ENCODE data around the gene C4orf54.

C4orf54 gene

DNA sequence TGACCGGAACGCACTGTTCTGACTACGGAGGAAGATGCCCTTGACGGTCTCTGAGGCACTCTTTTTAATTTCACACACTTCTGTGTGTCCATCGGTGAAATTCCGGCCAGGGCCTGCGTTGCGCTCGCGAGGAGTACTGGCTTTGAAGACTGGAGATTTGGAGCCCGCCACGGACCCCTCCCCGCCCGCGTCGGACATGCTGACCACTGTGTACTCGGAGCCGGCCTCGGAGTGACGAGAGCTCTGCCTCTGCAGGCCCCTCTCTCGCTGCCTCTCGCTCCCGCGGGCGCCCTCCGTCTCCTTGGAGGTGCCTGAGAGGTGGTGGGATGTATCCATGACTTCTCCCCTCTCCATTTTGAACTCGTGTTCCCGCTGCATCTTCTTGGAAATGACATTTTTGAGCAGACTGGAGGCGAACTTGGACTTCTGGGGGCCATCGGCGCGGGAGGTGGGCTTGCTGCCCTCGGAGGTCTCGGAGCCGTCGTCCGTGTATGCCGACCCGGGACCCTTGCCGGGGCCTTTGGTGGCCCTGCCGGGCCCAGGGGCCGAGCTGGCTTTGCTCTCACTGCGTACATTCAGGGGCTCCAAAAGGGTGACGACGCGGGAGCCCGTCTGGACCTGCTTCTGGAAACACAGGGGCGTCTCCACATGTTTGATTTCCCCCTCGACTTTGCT lies 5.7 kb downstream of the C4orf54 start:
- no peak for DNase-seq

- DNase-seq: no peak
Measured at GRCh38 chr4:99651016-99651769, 6.4 kb downstream of the C4orf54 start.

DNA sequence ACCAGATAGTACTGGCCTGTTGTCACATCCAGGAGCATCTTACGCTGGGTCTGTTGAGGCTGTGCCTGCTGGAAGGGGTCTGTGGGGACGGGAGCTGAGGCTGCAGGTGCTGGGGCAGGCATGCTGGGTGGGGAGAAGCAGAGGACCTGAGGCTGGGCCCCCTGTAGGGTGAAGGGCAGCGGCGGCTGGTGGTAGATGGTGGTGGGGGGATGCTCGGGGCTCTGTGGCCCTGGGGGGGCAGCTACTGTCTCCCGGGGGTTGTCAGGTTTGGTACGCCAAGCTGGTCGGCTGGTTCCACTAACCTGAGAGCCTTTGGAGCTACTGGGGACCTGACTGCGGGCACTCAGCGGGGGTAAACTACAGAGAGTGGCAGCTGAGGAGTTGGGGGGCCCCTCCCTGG lies 7.8 kb downstream of the C4orf54 start:
- no peak for DNase-seq

- no peak for DNase-seq
Measured at GRCh38 chr4:99649208-99649607, 8.4 kb downstream of the C4orf54 start.

DNA sequence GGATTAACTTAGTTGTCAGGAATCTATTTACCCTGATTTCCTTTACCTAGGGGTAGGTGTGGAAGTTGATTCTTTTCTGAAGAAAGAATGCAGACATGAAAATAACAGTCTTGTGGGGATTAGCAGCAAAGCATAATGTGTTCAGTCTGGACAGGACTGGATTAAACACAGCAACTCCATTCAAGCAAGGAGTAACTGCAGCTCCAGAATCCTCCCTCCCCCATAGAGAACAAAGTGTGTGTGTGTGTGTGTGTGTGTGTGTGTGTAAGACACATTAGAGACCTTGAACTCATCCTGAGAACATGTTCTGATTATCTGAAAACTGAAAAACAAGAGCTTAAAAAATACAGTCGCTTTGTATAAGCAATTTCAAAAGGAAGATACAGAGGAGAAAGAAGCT lies 9.3 kb downstream of the C4orf54 start:
- DNase-seq: no peak

DNA sequence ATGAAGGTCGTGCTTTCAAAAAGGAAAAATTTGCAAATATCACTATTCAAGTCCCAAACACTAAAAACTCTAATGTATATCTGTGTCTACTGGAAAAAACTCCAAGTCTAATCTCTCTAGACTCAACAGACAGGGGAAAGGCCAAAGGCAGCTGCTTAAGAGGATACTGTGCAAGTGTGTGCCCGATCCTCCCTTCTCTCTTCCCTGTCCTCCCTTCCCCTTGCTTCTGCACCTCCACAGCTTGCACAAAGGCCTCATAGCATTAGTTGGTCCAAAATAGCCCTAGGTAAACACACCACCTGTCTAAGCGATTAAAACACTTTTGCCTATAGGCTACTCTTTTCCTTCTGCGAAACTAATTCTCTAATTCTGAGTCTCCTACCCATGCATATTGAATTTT lies 10.6 kb downstream of the C4orf54 start:
- DNase-seq: no peak

DNA sequence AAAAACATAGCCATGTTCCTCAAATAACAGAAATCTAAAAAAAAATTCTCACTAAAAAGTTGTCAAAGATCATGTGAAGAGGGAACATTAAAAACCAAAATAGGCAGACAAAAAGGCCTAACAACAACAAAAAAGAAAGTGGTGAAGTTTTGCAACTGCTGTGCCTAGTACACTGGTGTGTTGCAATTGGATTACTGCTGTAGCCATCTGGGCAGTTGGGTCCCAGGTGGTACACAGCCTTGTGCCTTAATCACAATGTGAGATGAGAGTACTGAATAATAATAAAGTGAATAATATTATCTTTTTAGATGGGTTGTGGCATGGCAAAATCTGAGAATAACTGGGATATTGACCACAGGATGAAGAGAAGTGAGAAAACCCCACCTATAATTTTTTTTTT lies 12.0 kb downstream of the C4orf54 start:
- DNase-seq: no peak

- no peak for DNase-seq
Measured at GRCh38 chr4:99645036-99645435, 12.6 kb downstream of the C4orf54 start.

- no peak for DNase-seq
Measured at GRCh38 chr4:99644453-99644852, 13.2 kb downstream of the C4orf54 start.

- no peak for DNase-seq
Measured at GRCh38 chr4:99642725-99643489, 14.7 kb downstream of the C4orf54 start.

- no peak for DNase-seq
Measured at GRCh38 chr4:99640676-99641075, 17.0 kb downstream of the C4orf54 start.

DNA sequence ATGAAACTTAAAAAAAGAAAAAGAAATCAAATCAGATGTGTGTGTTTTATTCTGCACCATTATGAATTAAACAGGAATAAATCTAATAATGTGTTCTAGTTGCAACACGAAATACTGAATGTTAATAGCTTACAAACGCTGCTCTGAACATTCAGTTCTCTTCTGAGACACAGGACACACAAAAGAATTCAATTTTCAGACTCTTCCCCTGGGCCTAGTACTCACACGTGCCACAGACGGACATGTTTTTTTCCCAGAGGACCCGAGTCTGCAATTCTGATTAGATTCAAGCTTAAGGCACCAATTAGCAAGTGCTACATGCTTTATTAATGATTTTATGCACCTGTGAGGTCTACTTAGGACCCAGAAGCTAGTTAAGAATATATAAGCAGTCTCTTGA lies 20.5 kb downstream of the C4orf54 start:
- DNase-seq: no peak

DNA sequence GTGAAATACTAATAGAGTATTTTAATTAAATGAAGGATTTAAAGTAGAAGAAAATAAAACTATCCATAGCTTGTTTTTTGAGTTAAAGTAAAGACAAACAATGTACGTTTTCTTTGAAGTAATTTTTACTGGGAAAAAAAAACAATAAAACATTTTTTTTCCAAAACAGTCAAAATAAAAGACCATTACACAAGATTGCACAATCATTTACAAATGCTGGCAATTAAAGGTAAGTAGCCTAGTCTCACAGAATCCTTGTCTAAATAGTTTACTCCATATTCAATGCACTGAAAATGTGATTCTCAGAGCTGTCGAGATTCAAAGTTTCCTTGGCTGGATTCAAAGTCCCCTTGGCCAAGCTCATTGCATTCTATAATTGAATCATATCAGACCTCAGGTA lies 21.2 kb downstream of the C4orf54 start:
- no peak for DNase-seq

DNA sequence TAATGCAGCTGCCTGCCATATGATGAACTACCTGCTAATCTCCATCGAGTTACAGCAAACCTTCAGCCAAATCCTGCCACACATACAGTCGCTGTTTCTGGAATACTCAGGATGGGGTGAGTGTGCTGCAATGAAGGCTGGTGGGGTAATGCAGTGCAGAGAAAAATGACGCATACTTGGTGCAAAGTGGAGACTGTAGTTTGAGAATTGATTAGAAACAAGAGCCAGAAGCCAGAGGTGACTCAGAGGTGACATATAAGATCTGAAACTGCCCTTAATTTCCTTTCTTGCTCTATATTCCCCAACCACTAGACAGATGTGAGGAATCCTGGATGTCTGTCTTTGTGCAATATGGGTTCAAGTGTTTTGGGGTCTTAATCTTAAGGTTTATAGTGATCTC lies 22.0 kb downstream of the C4orf54 start:
- no peak for DNase-seq

DNA sequence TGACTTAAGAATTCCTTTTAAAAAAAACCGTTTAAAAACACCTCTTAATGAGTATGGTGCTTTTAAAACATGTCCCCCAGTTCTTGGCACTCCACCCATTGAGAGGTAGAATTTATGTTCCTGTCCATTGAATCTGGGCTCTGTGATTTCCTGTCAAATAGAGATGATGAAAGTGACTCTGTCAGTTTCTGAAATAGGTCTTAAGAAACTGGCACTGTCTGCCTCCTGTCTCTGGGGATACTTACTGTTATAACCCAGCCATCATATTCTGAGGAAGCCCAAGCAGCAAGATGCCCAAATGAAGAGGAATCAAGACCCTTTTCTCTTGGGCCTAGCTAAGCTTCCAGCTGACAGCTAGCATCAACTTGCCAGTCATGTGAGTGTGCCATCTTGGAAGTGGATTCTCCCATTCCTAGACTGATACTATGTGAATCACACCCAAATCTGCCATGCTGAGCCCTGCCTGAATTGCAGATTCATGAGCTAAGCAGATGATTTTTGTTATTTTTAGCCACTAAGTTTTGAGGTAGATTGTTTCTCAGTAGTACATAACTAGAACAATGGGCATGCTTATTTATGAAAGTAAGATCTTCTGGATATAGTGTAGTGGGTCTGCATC lies 22.8 kb downstream of the C4orf54 start:
- DNase-seq: no peak

DNA sequence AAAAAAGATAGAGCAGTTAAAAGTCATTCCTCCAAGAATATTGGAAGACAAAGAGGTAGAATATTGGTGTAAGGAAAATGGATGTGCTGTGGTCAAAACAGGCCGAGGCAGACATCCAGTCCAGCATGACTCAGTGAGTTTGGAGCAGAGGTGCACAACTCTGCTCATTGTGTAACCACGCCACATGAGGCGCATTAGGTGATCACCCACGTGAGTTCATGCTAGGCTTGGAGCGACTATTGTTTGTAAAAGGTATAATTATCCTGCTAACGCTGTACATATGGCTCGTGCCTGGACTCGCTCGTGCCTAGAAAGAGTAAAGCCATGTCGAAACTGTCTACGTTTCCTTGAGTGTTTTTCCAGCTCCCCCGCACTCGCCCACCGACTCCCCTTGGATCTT lies 23.9 kb downstream of the C4orf54 start:
- DNase-seq: no peak

DNA sequence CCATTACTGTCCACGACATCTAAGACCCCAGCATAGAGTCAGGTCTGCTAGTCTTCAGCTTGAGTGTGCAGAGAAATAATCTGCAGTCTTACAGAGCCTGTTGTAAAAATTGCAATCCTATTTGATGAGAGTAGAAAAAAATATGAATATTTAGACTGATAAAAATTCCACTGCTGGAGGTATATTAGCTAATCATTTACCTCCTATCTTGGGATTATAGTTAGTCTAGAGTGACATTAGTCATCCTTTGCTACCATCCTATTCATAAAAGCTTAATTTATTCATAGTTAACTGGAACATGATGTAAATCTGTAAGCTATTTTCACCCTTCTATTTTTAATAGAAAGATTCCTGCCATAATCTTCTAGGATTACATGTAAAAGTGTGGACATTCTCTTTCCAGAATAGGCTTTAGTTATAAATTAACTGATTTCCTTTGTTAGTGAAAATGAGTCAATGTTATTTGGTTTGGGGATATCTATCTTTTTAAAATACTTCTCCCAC lies 26.7 kb downstream of the C4orf54 start:
- no peak for DNase-seq

GRCh38 chr4:99629962-99630554 lies 27.6 kb downstream of the C4orf54 start:
- DNase-seq: no peak

GRCh38 chr4:99628040-99628439 lies 29.6 kb downstream of the C4orf54 start:
- DNase-seq: no peak

- DNase-seq: no peak
Measured at GRCh38 chr4:99625369-99625768, 32.3 kb downstream of the C4orf54 start.

- peak; percentile 19 for DNase-seq
Measured at GRCh38 chr4:99624141-99624719, 33.4 kb downstream of the C4orf54 start.

DNA sequence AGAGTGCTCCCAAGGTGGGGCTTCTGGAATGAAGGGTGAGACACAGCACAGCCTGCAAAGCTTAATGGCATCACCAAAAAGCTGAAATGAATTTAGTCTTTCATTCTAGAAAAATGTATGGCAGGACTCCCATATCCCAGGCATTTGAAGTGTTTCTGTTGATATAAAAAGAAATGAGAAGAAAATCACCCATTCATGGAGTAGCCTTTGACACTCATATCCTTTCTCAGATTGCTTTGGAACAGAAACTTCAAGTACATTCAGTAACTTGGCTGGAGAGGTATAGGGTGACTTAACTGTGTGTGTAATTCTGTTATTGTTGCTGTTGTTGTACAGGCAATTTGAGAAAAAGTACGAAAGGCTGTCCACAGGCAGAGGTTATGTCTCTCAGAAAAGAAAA lies 35.3 kb downstream of the C4orf54 start:
- no peak for DNase-seq

GRCh38 chr4:99617374-99617773 lies 40.3 kb downstream of the C4orf54 start:
- no peak for DNase-seq

Measured in activated CD4-positive, alpha-beta T cell treated with anti-CD3 and anti-CD28 coated beads for 48 hours (primary cell).